G401 (cell line): ENCODE data around the gene ABCC12. TPM values are rescaled to one million over a fixed set of nuclear protein-coding genes. Genes with fewer than 3 reads are reported as not detected.

Experiments used
- DNase-seq: peaks from one replicate; pipeline ENCODE4 v3.0.0-alpha.2; 2015; ENCODE audit warnings: low spot score
- in situ Hi-C: cut with HindIII; loops from 2 replicates; pipeline ENCODE4 v1.10.0; 2016; ENCODE audit warnings: low sequenced_read_pairs, mixed read lengths
- total RNA-seq: library from RNA; depleted of rRNA; stranded (reverse); fragments of >200 nt; shearing (Covaris generic); gene quantifications from 2 replicates; pipeline ENCODE4 v1.2.3, GENCODE V29; 2014

ABCC12 gene
- total RNA-seq, 1 experiment from 2014 or later: not detected

DNA sequence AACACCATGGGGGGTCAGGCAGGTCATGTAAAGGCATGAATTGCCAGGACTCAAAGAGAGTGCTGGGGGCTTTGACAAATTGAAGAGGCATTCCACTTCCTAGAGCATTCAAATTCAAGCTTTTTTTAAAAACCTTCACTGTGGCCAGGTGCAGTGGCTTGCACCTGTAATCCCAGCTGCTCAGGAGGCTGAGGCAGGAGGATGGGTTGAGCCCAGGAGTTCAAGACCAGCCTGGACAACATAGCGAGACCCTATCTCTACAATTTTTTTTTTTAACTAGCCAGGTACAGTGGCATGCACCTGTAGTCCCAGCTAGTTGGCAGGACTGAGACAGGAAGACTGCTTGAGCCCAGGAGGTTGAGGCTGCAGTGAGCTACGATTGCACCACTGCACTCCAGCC, 17.2 kb downstream of the ABCC12 start:
- in situ Hi-C loops: no loop called here
- DNase-seq: no peak

DNA sequence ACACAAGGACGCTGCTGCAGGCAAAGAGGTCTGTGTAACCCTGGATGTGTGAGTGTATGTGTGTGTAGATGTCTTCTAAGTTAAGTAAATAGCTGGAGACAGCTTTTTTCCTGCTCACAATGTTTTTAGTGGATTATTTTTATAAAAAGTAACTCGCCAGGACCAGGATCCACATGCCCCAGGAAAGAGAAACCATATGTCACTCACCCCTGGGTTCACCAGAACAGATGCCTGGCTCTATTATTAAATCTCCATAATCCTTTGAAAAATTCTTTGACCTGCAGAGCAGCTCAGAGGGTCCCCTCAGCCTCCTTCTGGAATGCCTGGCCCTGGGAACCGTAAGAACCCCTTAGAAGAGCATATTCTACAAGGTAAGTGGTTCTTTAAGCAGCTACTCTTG, 18.0 kb downstream of the ABCC12 start:
- peak; percentile 80 for DNase-seq
- in situ Hi-C loops: no loop called here

GRCh38 chr16:48136547-48137360, 19.0 kb downstream of the ABCC12 start:
- in situ Hi-C loops: no loop called here
- peak; percentile 98 for DNase-seq

GRCh38 chr16:48133455-48134211, 22.2 kb downstream of the ABCC12 start:
- peak; percentile 90 for DNase-seq
- in situ Hi-C loops: no loop called here

- in situ Hi-C loops: no loop called here
- DNase-seq: no peak
Measured at GRCh38 chr16:48132696-48133095, 23.1 kb downstream of the ABCC12 start.

DNA sequence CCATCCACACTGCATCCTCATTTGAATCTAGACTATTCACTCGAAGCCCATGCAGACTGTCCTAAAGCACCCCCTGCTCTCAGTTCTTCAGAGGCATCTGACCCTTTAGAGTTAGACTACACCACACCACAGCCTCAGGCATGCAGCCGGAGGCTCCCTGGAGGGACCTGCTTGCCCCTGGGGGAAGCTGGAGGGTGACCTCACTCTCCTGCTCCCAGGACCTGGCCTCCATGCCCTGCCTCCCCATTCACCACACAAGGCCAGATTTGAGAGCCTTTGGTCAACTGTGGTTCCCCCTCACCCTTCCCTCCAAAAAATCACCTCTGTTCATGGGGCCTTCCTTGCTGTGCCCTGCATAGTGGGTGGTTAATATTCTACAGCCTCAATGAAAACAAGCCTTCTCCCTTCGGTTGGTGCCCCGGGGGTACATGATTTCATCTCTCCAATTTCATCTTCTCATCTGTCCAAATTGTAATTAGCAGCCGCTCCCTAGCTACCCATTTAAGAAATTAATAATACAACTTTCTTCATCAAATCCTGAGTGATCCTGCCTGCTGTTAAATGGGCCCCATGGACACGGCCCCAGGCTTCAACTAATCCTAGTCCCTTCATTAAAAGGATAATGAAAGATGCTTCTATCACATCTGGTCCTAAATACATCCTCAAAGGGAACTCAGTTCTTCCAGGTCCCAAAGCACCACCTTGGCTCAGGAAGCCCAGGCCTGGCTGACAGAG, 24.4 kb downstream of the ABCC12 start:
- in situ Hi-C loops: no loop called here
- DNase-seq: no peak

DNA sequence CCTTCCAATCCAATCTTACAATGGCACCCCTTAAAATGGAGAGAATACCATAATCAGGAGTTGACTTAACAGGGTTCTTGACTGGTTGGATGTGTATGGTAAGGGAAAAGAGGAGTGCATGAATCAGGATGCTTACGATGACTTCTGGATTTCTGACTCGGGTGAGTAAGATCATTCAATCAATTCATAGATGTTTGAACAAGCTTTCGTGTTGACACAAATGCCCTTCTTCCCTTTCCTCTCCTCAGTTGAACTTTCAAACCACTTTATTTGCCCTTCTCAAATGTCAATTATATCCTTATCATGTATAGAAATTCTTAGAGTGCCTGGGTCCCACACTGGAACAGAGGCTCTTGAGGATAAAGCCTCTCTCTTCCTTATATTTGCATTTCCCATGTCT, 25.9 kb downstream of the ABCC12 start:
- DNase-seq: no peak
- in situ Hi-C loops: no loop called here

DNA sequence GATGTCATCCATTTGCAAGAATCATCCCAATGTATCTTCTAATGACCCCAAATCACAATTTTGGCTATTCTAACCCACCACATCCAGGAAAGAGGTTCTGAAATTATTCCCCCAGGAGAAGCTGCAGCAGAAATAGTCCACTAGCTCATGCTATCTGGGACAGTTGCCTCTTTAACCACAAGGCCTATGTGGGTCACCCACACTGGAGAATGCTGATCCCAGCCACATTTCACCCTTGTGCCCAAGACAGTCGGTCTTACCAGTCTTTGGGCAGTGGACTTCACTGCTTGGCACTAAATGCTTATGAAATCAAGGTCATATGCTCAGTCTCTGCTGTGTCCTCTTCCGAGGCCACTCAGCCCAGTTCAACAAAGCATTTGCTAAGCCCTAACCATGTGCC, 27.0 kb downstream of the ABCC12 start:
- DNase-seq: no peak
- in situ Hi-C loops: no loop called here

DNA sequence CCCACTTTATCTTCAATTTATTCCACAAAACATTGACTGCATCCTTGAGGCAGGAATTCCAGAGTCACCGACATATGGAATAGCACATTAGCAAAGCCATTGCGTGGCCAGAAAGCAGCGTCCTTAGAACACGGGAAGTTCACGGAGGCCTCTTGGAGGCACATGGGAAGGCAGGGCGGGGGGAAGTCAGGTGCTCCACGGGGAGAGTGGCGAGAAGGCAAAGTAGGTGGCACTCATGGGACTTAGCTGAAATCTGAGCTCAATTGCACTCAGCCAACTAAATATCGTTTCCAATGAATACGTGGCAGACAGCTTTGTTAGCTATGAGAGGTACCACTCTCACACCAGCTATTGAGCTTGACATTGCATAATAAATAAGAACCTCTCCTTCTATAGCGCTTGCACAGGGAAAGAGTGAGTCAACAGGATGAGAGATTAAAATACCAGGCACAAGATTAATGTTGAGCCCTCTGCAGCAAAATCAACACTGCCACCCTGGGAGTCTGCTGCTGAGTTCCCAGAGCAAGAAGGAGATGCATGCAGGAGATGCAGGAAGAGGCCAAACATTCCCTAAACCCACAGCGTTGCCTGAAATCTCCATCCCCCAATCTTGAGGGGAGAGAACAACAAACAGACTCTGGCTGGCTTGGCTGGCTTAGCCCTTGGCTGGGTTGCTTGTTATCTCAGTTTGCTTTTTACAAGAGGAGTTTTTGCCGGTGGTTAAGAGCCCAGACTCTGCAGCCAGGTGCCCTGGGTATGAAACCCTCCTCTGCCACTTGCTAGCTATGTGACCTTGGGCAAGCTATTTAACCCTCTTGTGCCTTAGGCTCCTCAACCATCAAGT, 28.8 kb downstream of the ABCC12 start:
- in situ Hi-C loops: no loop called here
- DNase-seq: no peak

- in situ Hi-C loops: no loop called here
- DNase-seq: no peak
Measured at GRCh38 chr16:48125888-48126287, 29.9 kb downstream of the ABCC12 start.

DNA sequence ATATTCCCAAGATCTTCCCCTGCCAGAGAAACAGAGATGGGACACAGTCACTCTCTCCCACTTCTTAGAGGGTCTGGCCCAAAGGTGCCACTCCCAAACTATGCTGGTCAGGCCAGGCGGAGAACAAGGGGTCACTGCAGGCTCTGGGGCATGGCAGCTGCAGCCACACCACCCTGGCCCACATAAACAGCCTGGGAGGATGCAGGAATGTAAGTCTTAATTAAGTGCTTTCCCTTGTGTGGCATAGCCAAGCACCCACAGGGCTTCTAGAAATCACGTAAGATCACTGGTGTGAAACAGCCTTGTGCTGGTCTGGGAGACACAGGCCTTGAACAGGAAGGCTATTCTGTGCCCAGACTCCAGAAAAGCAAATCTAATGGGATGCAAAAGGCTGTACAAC, 31.5 kb downstream of the ABCC12 start:
- DNase-seq: no peak
- in situ Hi-C loops: no loop called here

DNA sequence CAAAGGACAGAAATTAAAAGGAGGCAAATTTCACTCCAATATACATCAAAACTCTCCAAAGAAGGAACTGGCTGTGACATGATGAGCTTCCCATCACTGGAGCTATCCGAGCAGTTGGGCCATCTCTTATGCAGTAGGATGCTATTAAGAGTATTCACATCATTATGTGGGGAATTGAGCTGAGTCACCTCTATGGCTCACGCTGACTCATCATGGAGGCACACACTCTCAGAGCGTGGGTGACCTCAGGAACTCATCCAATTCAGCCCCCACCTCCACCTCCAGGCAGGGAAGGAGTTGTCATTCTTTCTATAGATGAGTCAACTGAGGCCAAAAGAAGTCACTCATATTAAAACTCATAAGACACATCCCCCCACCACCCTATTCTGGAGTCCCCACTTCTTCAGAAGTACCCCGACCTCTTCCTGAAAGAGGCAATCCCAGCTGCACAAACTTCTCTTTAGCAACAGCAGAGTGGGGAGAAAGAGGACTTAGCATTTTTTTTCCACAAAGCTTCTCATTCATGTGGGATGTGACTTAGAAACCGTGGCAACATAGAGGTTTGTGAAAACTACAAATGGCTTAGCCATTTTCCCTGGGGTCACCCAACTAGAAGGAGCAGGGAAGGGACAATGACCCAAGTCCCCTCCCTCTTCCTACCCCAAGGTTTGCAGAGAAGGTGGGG, 32.5 kb downstream of the ABCC12 start:
- DNase-seq: no peak
- in situ Hi-C loops: no loop called here

GRCh38 chr16:48121276-48121675, 34.5 kb downstream of the ABCC12 start:
- peak; percentile 79 for DNase-seq
- in situ Hi-C loops: no loop called here

GRCh38 chr16:48118841-48119240, 37.0 kb downstream of the ABCC12 start:
- in situ Hi-C loops: no loop called here
- no peak for DNase-seq

DNA sequence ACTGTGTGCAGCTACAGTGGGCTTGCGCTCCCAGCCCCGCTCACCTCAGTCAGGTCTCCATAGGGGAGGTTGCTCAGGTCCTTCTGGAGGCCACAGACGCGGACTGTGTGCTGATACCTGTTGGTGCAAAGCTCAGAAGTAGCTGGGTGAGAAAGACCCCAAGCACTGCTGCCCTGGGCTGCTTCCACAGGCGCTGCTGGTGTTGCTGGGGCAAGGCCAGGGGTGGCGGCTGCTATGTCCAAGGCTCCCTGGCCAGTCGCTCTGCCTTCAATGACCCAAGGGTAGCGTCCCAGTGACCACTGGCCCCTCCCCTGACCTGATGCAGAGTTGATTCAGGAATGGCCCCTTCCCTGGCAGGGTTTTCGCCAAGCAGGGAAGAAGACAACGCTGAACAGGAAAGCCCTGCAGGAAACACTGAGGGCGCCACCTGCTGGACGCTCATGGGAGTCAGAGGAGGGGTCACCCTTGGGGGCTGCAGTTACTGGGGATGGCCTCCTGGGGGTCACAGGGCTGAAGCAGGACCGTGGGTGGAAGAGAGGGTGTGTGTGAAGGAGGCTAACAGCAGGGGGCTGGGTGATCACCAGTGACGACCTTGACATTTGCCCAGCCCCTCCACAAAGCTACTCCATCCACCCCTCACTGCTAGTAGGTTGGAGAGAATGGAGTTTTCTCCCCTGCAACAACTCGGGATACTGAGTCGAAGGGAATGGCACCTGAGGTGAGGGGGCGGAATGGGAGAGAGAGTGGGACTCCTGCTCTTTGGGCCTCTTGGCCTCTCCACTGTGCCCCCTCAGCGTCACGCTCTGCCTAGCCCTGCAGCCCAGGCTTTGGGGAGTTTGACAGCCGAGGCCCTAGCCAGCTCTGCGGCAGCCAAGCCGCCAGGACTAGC, 38.3 kb downstream of the ABCC12 start:
- DNase-seq: no peak
- in situ Hi-C loops: no loop called here

DNA sequence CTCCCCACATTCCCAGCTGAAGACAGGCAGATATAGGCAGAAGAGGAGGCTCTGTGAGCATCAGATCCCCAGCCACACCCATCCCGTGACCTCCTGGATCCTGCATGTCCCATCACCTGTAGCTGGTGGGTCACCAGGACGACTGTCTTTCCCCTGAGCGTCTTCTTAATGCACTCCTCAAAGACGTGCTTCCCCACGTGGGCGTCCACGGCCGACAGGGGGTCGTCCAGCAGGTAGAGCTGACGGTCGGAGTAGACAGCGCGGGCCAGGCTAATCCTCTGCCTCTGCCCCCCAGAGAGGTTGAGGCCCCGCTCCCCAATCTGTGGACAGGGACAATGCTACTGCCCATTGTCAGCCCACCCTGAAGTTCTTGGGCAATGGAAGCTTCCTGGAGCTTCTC, 40.5 kb downstream of the ABCC12 start:
- no peak for DNase-seq
- in situ Hi-C loops: no loop called here

GRCh38 chr16:48114410-48114809, 41.4 kb downstream of the ABCC12 start:
- in situ Hi-C loops: no loop called here
- no peak for DNase-seq

DNA sequence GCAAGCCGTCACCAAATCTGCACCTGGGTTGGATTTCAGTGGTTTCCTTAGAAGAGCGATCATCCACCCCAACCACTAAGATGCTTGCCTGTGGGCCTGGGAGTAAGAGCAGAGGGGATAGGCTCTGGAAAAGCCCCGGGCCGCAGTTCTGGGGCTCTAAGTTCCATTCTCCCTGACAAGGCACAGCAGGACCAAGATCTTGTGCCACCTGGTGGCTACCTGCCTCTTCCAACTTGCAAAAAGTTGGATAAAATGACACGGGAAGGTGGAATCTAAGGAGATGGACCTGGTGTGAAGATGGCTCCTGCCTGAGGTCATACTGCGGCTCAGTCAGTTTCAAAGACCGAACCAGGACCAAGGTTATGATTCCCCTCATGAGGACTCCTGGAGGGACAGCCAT, 42.3 kb downstream of the ABCC12 start:
- in situ Hi-C loops: no loop called here
- no peak for DNase-seq
